ENCODE results near the gene RTN4R.
A peak's percentile ranks its signal among the peaks of the same experiment; 100 is the strongest.
"Not testable (repeated sequence)": the region's sequence is repeated elsewhere in the genome, so short reads cannot be mapped to it uniquely, and the experiment has no call there.

Gene RTN4R

GRCh38 chr22:20305230-20305893 lies 37.2 kb upstream of the RTN4R start:
- DNase-seq: not testable (repeated sequence)

- DNase-seq: no peak
Measured at GRCh38 chr22:20304646-20305045, 36.5 kb upstream of the RTN4R start.

GRCh38 chr22:20303229-20303534 lies 35.1 kb upstream of the RTN4R start:
- DNase-seq: not testable (repeated sequence)

GRCh38 chr22:20302438-20303228 lies 34.5 kb upstream of the RTN4R start:
- no peak for DNase-seq

- DNase-seq: peak; percentile 68
Measured at GRCh38 chr22:20299746-20300136, 31.6 kb upstream of the RTN4R start.

- DNase-seq: peak; percentile 85
Measured at GRCh38 chr22:20298803-20299745, 31.0 kb upstream of the RTN4R start.

GRCh38 chr22:20298110-20298802 lies 30.1 kb upstream of the RTN4R start:
- DNase-seq: no peak

GRCh38 chr22:20297414-20298109 lies 29.4 kb upstream of the RTN4R start:
- no peak for DNase-seq

GRCh38 chr22:20296598-20296997 lies 28.5 kb upstream of the RTN4R start:
- DNase-seq: no peak

- DNase-seq: no peak
Measured at GRCh38 chr22:20295262-20296064, 27.3 kb upstream of the RTN4R start.

- no peak for DNase-seq
Measured at GRCh38 chr22:20292673-20293232, 24.6 kb upstream of the RTN4R start.

GRCh38 chr22:20292108-20292507 lies 24.0 kb upstream of the RTN4R start:
- no peak for DNase-seq

- no peak for DNase-seq
Measured at GRCh38 chr22:20291604-20292063, 23.5 kb upstream of the RTN4R start.

- no peak for DNase-seq
Measured at GRCh38 chr22:20291249-20291586, 23.1 kb upstream of the RTN4R start.

- no peak for DNase-seq
Measured at GRCh38 chr22:20290578-20291248, 22.6 kb upstream of the RTN4R start.

GRCh38 chr22:20290045-20290392 lies 21.9 kb upstream of the RTN4R start:
- no peak for DNase-seq

- not testable (repeated sequence) for DNase-seq
Measured at GRCh38 chr22:20289182-20290044, 21.3 kb upstream of the RTN4R start.

- DNase-seq: not testable (repeated sequence)
Measured at GRCh38 chr22:20286784-20287423, 18.8 kb upstream of the RTN4R start.

GRCh38 chr22:20286312-20286660 lies 18.2 kb upstream of the RTN4R start:
- not testable (repeated sequence) for DNase-seq
